Lung microvascular endothelial cell (primary cell): ENCODE measurements around the gene ZHX3. TPM values are rescaled to one million over a fixed set of nuclear protein-coding genes. Genes with fewer than 3 reads are reported as not detected.
A peak's percentile ranks its signal among the peaks of the same experiment; 100 is the strongest.
"Not testable (repeated sequence)": the region's sequence is repeated elsewhere in the genome, so short reads cannot be mapped to it uniquely, and the experiment has no call there.

ENCODE experiments used
- DNase-seq, 2 donors: peaks; one replicate each; pipeline versions ENCODE4 v3.0.0 to v3.0.0-alpha.2; 2010; ENCODE audit warnings: low read depth in 2 of 2
- total RNA-seq: library from RNA; depleted of rRNA; stranded (reverse); fragments of >200 nt; gene quantifications from 2 replicates; pipeline ENCODE4 v1.2.1, GENCODE V29; 2014

Gene ZHX3
- total RNA-seq, 1 donor from 2014 or later: 6.5 TPM

DNA sequence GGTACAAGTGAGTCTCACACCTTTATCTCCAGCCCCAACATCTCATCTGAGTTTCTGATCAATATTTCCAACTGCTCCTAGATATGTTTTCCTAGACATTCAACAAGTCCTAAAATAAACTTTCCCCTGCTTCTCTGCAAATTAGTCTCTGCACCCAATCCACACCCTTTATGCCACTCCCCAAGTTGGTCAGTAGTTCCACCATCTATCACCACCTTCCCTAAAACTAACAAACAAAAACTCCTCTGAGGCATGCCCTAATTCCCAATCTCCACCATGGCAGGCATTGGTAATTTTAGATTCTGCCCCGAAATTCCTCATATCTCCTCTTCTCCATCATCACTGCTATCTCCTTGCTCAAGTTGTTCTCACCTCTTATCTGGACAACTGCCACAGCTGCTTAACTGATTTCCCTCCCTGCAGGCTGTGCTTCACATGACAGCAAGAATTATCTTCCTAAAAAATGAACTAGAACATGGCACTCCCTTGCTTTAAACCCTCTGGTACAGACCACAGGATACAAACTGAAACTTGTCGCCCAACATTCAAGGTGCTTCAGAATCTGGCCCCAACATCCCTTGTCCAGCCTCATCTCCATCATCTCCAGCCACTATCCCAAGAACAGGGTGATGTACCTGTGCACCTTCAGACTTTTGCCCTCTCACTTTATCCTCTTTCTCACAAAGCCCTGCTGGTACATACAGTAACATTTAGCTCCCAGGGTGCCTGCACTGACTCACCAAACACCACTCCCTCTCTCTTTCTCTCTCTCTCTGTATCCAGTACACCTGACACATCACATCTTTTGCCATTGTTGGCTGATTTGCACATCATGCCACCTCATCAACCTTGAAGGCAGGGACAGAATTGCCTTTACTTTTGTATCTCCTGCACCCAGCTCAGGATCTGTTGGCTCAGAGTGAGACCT, 55.5 kb downstream of the ZHX3 start:
- DNase-seq: no peak

DNA sequence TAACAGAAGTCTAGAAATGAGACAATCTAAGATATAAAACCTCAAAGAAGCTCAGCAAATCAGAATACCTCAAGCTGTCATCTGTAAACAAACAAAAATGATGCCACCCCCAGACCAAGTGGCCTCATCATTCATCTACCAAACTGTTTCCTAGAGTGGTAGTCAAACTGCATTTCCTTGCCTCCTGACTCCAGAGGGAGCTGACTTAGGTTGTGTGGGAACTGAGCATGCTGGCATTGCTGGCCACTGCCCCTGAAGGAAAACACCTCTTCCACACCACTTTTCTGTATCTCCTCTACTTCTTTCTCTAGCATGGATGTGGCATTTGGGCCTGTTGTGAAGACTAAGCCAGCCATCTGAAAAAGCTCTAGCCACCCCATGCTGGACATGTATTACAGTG, 56.3 kb downstream of the ZHX3 start:
- DNase-seq: peak in 1 of 2 donors; percentile 60

GRCh38 chr20:41260734-41261220, 56.8 kb downstream of the ZHX3 start:
- DNase-seq: peak in 1 of 2 donors; percentile 64

GRCh38 chr20:41259309-41259708, 58.2 kb downstream of the ZHX3 start:
- DNase-seq: no peak

- DNase-seq: no peak
Measured at GRCh38 chr20:41258474-41258873, 59.1 kb downstream of the ZHX3 start.

DNA sequence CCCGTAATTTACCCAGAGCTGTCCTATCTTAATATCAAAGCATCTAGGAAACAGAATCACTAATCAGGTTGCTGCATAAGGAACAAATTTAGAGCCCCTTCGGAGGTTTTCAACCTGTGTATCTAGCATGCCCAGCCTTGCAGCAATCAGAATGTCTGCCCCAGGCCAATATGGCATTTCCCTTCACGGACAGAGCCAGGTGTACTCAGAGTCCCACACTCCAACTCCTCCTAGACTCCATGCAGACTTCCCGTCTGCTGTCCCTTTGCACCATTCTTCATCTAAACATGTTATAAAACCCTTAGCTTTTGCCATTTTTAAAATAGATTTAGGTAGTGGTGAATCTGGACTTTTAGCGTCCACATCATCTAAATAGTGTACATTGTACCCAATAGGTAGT, 61.0 kb downstream of the ZHX3 start:
- no peak for DNase-seq

DNA sequence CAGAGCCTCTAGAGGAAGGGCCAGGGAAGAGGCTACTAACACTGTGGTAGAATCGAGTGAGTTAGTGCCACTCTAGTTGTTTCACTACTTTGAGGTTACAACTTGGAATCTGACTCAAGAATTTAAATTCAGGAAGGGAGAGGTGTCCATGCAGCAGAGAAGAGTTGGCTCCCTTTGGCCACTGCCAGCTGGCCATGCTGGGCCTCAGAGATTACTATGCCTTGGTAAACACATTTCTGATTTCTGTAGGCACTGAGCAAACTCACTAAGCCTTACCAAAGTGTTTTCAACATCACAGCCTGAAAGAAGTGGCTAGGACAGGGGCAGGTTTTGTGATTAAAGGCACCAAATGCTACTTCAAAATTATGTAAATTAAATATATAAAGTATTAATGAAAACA, 61.9 kb downstream of the ZHX3 start:
- DNase-seq: no peak

- peak; percentile 68 to 95 for DNase-seq
Measured at GRCh38 chr20:41249411-41250281, 67.9 kb downstream of the ZHX3 start.

DNA sequence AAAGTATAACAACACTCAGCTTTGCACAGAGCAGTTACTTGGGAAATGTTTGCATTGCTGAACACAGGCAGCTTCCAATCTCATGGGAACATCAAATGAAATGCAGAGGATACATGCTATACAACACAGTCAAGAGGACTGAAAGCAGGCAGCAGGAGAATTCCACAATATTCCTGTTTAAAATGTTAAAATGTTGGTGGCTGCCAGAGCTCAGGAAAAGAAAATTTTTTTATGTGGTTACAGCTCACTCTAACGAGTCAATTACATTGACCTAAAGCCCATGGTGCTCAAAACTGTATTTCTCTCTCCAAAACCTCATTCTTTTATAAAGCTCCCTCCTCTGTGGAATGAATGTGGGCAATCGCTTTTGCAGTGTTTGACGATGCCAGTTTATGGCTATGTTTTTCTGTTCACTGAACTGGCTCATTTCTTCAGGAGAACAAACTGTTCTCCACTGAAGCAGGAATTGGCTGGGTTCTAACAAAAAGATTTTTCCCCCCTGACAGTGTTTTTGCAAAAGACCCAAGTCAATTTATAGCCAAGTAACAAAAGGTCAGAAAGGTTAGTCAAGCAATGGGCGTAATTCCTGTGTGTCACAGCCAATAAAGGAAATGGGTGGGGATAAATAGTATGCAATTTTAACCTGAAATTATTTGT, 69.0 kb downstream of the ZHX3 start:
- DNase-seq: peak; percentile 76 to 88

GRCh38 chr20:41247523-41248367, 69.8 kb downstream of the ZHX3 start:
- DNase-seq: no peak

DNA sequence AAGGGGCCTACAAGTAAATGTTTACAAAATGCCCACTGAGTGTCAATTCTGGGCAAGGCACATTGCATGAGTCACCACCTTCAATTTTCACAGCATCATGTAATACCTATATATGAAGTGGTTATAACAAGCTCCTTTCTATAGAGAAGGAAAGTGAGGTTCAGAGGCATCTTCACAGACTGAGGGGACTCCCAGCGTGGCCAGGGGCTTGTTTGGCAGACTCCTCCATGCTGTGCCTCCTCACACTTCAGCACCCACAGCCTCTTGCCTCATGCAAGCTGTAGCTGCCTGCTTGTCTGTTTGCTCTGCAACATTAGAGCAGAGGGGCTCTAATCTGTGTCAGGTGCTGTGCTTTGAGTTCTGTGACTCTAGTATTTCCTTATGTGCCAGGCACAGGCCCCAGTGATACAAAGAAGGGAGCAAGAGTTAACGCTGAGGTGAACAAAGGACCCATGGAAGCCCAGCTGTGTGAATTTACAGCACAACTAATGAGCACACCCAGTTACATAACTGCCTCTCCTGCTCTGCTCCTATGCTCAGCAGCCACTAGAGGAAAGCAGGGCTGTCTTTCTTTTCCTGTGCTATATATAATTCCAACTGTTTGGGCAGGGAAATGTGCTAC, 72.3 kb downstream of the ZHX3 start:
- peak; percentile 58 to 65 for DNase-seq

- DNase-seq: no peak
Measured at GRCh38 chr20:41242807-41243206, 74.7 kb downstream of the ZHX3 start.

- DNase-seq: no peak
Measured at GRCh38 chr20:41242352-41242751, 75.2 kb downstream of the ZHX3 start.

DNA sequence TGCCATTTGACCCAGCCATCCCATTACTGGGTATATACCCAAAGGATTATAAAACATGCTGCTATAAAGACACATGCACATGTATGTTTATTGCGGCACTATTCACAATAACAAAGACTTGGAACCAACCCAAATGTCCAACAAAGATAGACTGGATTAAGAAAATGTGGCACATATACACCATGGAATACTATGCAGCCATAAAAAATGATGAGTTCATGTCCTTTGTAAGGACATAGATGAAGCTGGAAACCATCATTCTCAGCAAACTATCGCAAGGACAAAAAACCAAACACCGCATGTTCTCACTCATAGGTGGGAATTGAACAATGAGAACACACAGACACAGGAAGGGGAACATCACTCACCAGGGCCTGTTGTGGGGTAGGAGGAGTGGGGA, 80.3 kb downstream of the ZHX3 start:
- not testable (repeated sequence) for DNase-seq

- not testable (repeated sequence) for DNase-seq
Measured at GRCh38 chr20:41236818-41237217, 80.7 kb downstream of the ZHX3 start.

- DNase-seq: no peak
Measured at GRCh38 chr20:41234546-41234945, 83.0 kb downstream of the ZHX3 start.

DNA sequence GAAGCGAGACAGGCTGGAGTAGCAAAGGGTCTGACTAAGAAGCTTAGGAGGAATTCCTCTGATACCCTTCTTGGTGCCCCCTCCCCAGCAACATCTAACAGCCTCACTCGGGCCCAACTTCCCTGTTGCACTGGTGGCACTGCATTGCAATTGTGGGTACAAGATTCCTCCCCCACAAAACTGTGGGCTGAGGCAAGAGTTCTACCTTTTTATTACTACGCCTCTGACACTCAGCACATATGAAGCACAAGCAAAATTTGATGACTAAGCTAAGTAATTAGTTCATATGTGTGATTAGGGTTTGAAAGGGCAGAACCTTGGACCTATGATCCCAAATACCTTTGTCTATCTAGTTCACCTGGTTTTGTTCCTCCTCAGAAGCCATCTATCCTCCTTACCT, 83.5 kb downstream of the ZHX3 start:
- no peak for DNase-seq

- peak; percentile 76 to 88 for DNase-seq
Measured at GRCh38 chr20:41232973-41233926, 84.3 kb downstream of the ZHX3 start.

DNA sequence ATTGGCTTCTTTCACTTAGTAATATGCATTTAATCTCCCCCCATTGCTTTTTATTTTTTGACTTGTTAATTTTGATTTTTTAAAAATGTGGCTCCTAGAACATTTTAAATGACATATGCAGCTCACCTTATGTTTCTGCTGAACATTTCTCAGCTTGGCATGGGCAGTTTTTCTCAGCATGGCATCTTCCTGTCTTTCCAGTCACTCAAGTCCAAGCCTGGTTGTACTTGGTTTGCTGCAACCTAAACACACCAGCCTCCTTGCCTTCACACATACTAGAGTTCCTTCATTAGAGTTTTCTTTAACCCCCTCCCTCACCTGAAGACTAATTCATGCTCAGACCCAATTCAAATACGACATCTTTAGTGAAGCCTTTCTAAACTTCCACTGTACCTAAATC, 86.4 kb downstream of the ZHX3 start:
- DNase-seq: no peak
